WTC11 (cell line): ENCODE data around the gene FAHD1. TPM values are rescaled to one million over a fixed set of nuclear protein-coding genes. Genes with fewer than 3 reads are reported as not detected.

Source experiments
- ATAC-seq: fragments of 200-7000 bp; cut with Tn5 transposase; 2 replicates; pipeline ENCODE4 v1.10.0; 2021; ENCODE audit warnings: mild to moderate bottlenecking, moderate library complexity
- CTCF ChIA-PET: fragments of 300-600 bp; sonication (Branson Sonifier 250); formaldehyde crosslinking; loops from one replicate; lab custom pipeline; 2021; ENCODE audit warnings: antibody characterized with exemption; lab: Charles Lee
- POLR2A ChIA-PET: fragments of 350-600 bp; sonication (Branson Sonifier 250); formaldehyde crosslinking; loops from one replicate; lab custom pipeline; 2021; ENCODE audit warnings: antibody characterized with exemption; lab: Charles Lee
- DNase-seq: peaks from one replicate; pipeline ENCODE4 v3.0.0; 2021; ENCODE audit warnings: low spot score
- H3K27ac Mint-ChIP-seq: 2 replicates; pipeline ENCODE4 v1.8.0; 2021; ENCODE audit warnings: mixed read lengths
- H3K27me3 Mint-ChIP-seq: 2 replicates; pipeline ENCODE4 v1.8.0; 2021; ENCODE audit warnings: low read depth, mild to moderate bottlenecking, moderate library complexity, mixed read lengths
- H3K36me3 Mint-ChIP-seq: 2 replicates; pipeline ENCODE4 v1.8.0; 2021; ENCODE audit warnings: mixed read lengths
- H3K4me1 Mint-ChIP-seq: 2 replicates; pipeline ENCODE4 v1.8.0; 2022; ENCODE audit warnings: mixed read lengths
- H3K4me3 Mint-ChIP-seq: 2 replicates; pipeline ENCODE4 v1.8.0; 2021; ENCODE audit warnings: mild to moderate bottlenecking, moderate library complexity, mixed read lengths
- H3K9me3 Mint-ChIP-seq: 2 replicates; pipeline ENCODE4 v1.8.0; 2021; ENCODE audit warnings: mixed read lengths
- CREM ChIP-seq: sonication (generic); formaldehyde crosslinking; IDR thresholded peaks from 2 replicates; pipeline ENCODE4 v1.8.1; 2022; ENCODE audit warnings: mild to moderate bottlenecking, missing genetic modification reagents, moderate library complexity
- EMX1 ChIP-seq: fragments of 250-450 bp; sonication (Bioruptor Pico); IDR thresholded peaks from 2 replicates; pipeline ENCODE4 v1.8.0; 2021; ENCODE audit warnings: mild to moderate bottlenecking
- GRHL2 ChIP-seq: fragments of 250-450 bp; sonication (Bioruptor Pico); IDR thresholded peaks from 2 replicates; pipeline ENCODE4 v1.8.0; 2022; ENCODE audit warnings: mild to moderate bottlenecking, moderate library complexity; ENCODE audit not compliant: insufficient replicate concordance, severe bottlenecking
- HMGA2 ChIP-seq: fragments of 250-450 bp; sonication (Bioruptor Pico); IDR thresholded peaks from 2 replicates; pipeline ENCODE4 v1.4.0; 2021; ENCODE audit warnings: mild to moderate bottlenecking, moderate library complexity
- KAT7 ChIP-seq: sonication (generic); formaldehyde crosslinking; IDR thresholded peaks from 2 replicates; pipeline ENCODE4 v1.8.1; 2023; ENCODE audit warnings: missing genetic modification reagents, mild to moderate bottlenecking, borderline replicate concordance
- MYBL2 ChIP-seq: sonication (generic); formaldehyde crosslinking; IDR thresholded peaks from 2 replicates; pipeline ENCODE4 v1.8.1; 2023; ENCODE audit warnings: mild to moderate bottlenecking, moderate library complexity, missing genetic modification reagents
- NFATC4 ChIP-seq: fragments of 250-450 bp; sonication (Bioruptor Pico); IDR thresholded peaks from 2 replicates; pipeline ENCODE4 v1.9.0; 2021; ENCODE audit warnings: mild to moderate bottlenecking
- NFE2L1 ChIP-seq: sonication (generic); formaldehyde crosslinking; IDR thresholded peaks from 2 replicates; pipeline ENCODE4 v1.8.1; 2023; ENCODE audit warnings: missing genetic modification reagents
- NFYB ChIP-seq: sonication (generic); formaldehyde crosslinking; conservative IDR thresholded peaks from 2 replicates; pipeline ENCODE4 v1.8.0; 2022; ENCODE audit warnings: low read depth, missing genetic modification reagents
- NR2C2 ChIP-seq: sonication (generic); formaldehyde crosslinking; IDR thresholded peaks from 2 replicates; pipeline ENCODE4 v1.8.0; 2022; ENCODE audit warnings: mild to moderate bottlenecking, missing genetic modification reagents
- OVOL2 ChIP-seq: fragments of 250-450 bp; sonication (Bioruptor Pico); IDR thresholded peaks from 2 replicates; pipeline ENCODE4 v1.9.0; 2021; ENCODE audit warnings: mild to moderate bottlenecking, borderline replicate concordance
- RELA ChIP-seq: sonication (generic); formaldehyde crosslinking; IDR thresholded peaks from 2 replicates; pipeline ENCODE4 v1.8.1; 2022; ENCODE audit warnings: missing genetic modification reagents, mild to moderate bottlenecking, borderline replicate concordance
- SMAD3 ChIP-seq: sonication (generic); formaldehyde crosslinking; IDR thresholded peaks from 2 replicates; pipeline ENCODE4 v1.8.0; 2022; ENCODE audit warnings: missing genetic modification reagents, mild to moderate bottlenecking, borderline replicate concordance
- SMAD4 ChIP-seq: sonication (generic); formaldehyde crosslinking; IDR thresholded peaks from 2 replicates; pipeline ENCODE4 v1.8.0; 2022; ENCODE audit warnings: mild to moderate bottlenecking, missing genetic modification reagents
- ZNF121 ChIP-seq: sonication (generic); formaldehyde crosslinking; IDR thresholded peaks from 2 replicates; pipeline ENCODE4 v1.8.0; 2023; ENCODE audit warnings: missing genetic modification reagents
- ZNF138 ChIP-seq: sonication (generic); formaldehyde crosslinking; conservative IDR thresholded peaks from 2 replicates; pipeline ENCODE4 v1.8.1; 2022; ENCODE audit warnings: mild to moderate bottlenecking, moderate library complexity, missing genetic modification reagents
- ZNF232 ChIP-seq: sonication (generic); formaldehyde crosslinking; IDR thresholded peaks from 2 replicates; pipeline ENCODE4 v1.8.0; 2022; ENCODE audit warnings: mild to moderate bottlenecking, missing genetic modification reagents
- total RNA-seq: library from RNA; stranded (reverse); gene quantifications from 3 replicates; pipeline ENCODE4 v1.2.3, GENCODE V29; 2021
- TF ChIP-seq, protein P1 (sequence below): sonication (generic); formaldehyde crosslinking; IDR thresholded peaks from 2 replicates; pipeline ENCODE4 v1.8.0; 2023; ENCODE audit warnings: mild to moderate bottlenecking, missing genetic modification reagents
- TF ChIP-seq, protein P2 (sequence below): fragments of 200-600 bp; IDR thresholded peaks from 2 replicates; pipeline ENCODE4 v1.8.0; 2022; ENCODE audit warnings: antibody characterized with exemption
- TF ChIP-seq, protein P3 (sequence below): sonication (generic); formaldehyde crosslinking; IDR thresholded peaks from 2 replicates; pipeline ENCODE4 v1.8.0; 2022; ENCODE audit warnings: mild to moderate bottlenecking, missing genetic modification reagents
- TF ChIP-seq, protein P4 (sequence below): fragments of 250-450 bp; sonication (Bioruptor Pico); IDR thresholded peaks from 2 replicates; pipeline ENCODE4 v1.9.0; 2021; ENCODE audit warnings: mild to moderate bottlenecking

The FAHD1 gene
- total RNA-seq, 1 experiment from 2014 or later = 14.3 TPM

DNA sequence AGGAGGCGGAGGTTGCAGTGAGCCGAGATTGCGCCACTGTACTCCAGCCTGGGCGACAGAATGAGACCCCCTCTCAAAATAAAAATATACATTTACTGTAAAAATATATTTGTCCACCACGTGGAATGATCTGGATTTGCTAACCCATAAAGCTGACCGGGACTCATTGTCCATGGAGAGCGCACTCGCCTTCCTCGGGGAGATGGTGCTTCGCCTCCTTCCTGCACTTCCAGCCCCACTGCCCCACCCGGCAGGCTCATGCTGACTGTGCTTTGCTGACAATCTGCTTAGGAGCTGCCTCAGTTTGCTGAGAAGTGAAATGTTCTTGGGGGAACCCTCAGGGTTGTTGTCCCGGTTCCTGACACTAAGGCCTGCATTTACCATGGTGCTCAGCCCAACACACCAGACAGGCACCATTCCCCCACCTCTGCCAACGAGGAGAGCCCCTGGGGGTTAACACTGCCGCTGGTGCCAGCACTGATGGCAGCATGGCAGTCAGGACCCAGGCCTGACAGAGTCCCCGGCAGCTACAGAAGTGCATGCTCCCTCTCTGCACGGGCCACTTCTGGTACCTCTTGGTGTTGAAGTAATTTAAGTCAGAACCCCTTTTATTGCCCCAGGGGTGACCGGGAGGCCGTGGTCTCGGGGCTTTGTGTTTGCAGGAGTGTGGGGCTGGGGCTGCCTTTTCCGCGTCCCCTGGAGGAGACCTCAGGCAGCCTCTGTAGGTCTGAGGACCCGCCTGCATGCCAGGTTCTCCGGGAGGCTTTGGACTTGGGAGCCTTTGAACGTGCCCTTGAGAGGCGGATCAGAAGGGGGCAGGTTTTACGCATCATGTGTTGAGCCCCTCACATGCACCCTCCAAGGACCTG is 41.8 kb upstream of the FAHD1 start:
- peaks cover 5% of the 10 kb centered on the region for H3K36me3 Mint-ChIP-seq
- H3K27me3 Mint-ChIP-seq = no peaks in the 10 kb centered on the region
- H3K27ac Mint-ChIP-seq = no peak overlapping the region
- no peak for TF ChIP-seq KAT7
- TF ChIP-seq ZNF121 (CRISPR knock-in tag) = no peak
- TF ChIP-seq ZNF232 (CRISPR knock-in tag) = no peak
- no peak for TF ChIP-seq ZNF138
- TF ChIP-seq RELA (CRISPR knock-in tag) = no peak
- TF ChIP-seq, protein P1, sequence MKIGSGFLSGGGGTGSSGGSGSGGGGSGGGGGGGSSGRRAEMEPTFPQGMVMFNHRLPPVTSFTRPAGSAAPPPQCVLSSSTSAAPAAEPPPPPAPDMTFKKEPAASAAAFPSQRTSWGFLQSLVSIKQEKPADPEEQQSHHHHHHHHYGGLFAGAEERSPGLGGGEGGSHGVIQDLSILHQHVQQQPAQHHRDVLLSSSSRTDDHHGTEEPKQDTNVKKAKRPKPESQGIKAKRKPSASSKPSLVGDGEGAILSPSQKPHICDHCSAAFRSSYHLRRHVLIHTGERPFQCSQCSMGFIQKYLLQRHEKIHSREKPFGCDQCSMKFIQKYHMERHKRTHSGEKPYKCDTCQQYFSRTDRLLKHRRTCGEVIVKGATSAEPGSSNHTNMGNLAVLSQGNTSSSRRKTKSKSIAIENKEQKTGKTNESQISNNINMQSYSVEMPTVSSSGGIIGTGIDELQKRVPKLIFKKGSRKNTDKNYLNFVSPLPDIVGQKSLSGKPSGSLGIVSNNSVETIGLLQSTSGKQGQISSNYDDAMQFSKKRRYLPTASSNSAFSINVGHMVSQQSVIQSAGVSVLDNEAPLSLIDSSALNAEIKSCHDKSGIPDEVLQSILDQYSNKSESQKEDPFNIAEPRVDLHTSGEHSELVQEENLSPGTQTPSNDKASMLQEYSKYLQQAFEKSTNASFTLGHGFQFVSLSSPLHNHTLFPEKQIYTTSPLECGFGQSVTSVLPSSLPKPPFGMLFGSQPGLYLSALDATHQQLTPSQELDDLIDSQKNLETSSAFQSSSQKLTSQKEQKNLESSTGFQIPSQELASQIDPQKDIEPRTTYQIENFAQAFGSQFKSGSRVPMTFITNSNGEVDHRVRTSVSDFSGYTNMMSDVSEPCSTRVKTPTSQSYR = no peak
- no peak for TF ChIP-seq GRHL2
- TF ChIP-seq NFYB (CRISPR knock-in tag) = no peak
- no peak for TF ChIP-seq EMX1 (CRISPR knock-in tag)
- no peak for TF ChIP-seq MYBL2
- no peak for TF ChIP-seq NR2C2 (CRISPR knock-in tag)
- no peak for TF ChIP-seq SMAD3
- TF ChIP-seq, protein P2, sequence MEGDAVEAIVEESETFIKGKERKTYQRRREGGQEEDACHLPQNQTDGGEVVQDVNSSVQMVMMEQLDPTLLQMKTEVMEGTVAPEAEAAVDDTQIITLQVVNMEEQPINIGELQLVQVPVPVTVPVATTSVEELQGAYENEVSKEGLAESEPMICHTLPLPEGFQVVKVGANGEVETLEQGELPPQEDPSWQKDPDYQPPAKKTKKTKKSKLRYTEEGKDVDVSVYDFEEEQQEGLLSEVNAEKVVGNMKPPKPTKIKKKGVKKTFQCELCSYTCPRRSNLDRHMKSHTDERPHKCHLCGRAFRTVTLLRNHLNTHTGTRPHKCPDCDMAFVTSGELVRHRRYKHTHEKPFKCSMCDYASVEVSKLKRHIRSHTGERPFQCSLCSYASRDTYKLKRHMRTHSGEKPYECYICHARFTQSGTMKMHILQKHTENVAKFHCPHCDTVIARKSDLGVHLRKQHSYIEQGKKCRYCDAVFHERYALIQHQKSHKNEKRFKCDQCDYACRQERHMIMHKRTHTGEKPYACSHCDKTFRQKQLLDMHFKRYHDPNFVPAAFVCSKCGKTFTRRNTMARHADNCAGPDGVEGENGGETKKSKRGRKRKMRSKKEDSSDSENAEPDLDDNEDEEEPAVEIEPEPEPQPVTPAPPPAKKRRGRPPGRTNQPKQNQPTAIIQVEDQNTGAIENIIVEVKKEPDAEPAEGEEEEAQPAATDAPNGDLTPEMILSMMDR = no peak
- no peak for TF ChIP-seq CREM
- TF ChIP-seq OVOL2 = no peak
- CTCF ChIA-PET = no interaction called here
- no peak for DNase-seq
- H3K9me3 Mint-ChIP-seq = no peaks in the 10 kb centered on the region
- no peak for ATAC-seq
- H3K4me1 Mint-ChIP-seq = peaks cover 7% of the 10 kb centered on the region
- POLR2A ChIA-PET = interaction anchor here (0.6 kb wide), 1 partner anchor 812 kb away, joined by 3 read pairs; no protein-coding TSS in a partner anchor
- peak overlapping the region; percentile 33 for H3K4me3 Mint-ChIP-seq

DNA sequence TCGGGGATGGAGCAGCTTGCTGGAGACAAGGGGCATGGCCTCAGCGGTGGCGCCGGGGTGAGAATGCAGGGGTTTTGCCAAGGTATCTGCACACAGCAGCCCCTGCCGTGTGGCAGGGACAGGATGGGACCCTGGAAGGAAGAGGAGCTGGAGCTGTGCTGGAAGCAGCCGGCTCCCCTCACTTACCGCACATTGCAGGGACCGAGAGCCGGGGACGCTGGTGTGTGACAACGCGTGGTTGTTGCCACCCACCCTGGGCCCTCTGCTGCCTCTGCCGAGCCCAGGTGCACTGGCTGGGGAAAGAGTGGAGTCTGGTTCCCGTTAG is 41.2 kb upstream of the FAHD1 start:
- Mint-ChIP-seq H3K27ac (no peak overlapping the region), H3K9me3 (no peaks in the 10 kb centered on the region), H3K36me3 (peaks cover 5% of the 10 kb centered on the region), H3K4me3 (no peak overlapping the region), H3K27me3 (no peaks in the 10 kb centered on the region), H3K4me1 (peaks cover 7% of the 10 kb centered on the region)
- TF ChIP-seq SMAD4 (CRISPR knock-in tag) (no peak), OVOL2 (no peak), CREM (no peak), NFATC4 (no peak), NFE2L1 (CRISPR knock-in tag) (no peak), HMGA2 (CRISPR knock-in tag) (no peak), MYBL2 (no peak), EMX1 (CRISPR knock-in tag) (no peak)
- TF ChIP-seq, protein P3, sequence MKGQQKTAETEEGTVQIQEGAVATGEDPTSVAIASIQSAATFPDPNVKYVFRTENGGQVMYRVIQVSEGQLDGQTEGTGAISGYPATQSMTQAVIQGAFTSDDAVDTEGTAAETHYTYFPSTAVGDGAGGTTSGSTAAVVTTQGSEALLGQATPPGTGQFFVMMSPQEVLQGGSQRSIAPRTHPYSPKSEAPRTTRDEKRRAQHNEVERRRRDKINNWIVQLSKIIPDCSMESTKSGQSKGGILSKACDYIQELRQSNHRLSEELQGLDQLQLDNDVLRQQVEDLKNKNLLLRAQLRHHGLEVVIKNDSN (CRISPR knock-in tag) = no peak
- TF ChIP-seq, protein P4, sequence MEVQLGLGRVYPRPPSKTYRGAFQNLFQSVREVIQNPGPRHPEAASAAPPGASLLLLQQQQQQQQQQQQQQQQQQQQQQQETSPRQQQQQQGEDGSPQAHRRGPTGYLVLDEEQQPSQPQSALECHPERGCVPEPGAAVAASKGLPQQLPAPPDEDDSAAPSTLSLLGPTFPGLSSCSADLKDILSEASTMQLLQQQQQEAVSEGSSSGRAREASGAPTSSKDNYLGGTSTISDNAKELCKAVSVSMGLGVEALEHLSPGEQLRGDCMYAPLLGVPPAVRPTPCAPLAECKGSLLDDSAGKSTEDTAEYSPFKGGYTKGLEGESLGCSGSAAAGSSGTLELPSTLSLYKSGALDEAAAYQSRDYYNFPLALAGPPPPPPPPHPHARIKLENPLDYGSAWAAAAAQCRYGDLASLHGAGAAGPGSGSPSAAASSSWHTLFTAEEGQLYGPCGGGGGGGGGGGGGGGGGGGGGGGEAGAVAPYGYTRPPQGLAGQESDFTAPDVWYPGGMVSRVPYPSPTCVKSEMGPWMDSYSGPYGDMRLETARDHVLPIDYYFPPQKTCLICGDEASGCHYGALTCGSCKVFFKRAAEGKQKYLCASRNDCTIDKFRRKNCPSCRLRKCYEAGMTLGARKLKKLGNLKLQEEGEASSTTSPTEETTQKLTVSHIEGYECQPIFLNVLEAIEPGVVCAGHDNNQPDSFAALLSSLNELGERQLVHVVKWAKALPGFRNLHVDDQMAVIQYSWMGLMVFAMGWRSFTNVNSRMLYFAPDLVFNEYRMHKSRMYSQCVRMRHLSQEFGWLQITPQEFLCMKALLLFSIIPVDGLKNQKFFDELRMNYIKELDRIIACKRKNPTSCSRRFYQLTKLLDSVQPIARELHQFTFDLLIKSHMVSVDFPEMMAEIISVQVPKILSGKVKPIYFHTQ = no peak
- DNase-seq (no peak), ATAC-seq (no peak)
- POLR2A ChIA-PET = no interaction called here
- CTCF ChIA-PET = no interaction called here
